Effector memory CD8-positive, alpha-beta T cell (primary cell): Measurements from ENCODE around the gene KRTAP10-11.
"Not testable (repeated sequence)": the region's sequence is repeated elsewhere in the genome, so short reads cannot be mapped to it uniquely, and the experiment has no call there.

Source experiments
- ATAC-seq: fragments of 150-1000 bp; cut with Tn5 transposase; replicated peaks from 2 replicates; pipeline ENCODE4 v1.10.0; 2021; ENCODE audit warnings: mild to moderate bottlenecking, moderate library complexity
- DNase-seq, 3 experiments: peaks; one replicate each; pipeline ENCODE4 v3.0.0; 2021
- H3K27ac Mint-ChIP-seq, 2 donors: one replicate each; pipeline ENCODE4 v1.8.0; 2022; ENCODE audit warnings: mild to moderate bottlenecking in 2 of 2, mixed read lengths in 2 of 2, moderate library complexity in 2 of 2
- H3K27me3 Mint-ChIP-seq, 2 donors: one replicate each; pipeline ENCODE4 v1.8.0; 2022; ENCODE audit warnings: mixed read lengths in 2 of 2
- H3K36me3 Mint-ChIP-seq: one replicate; pipeline ENCODE4 v1.8.0; 2022; ENCODE audit warnings: mild to moderate bottlenecking, moderate library complexity, mixed read lengths; ENCODE audit not compliant: insufficient read depth
- H3K4me1 Mint-ChIP-seq, 2 donors: one replicate each; pipeline ENCODE4 v1.8.0; 2022; ENCODE audit warnings: low read depth in 2 of 2, mixed read lengths in 2 of 2
- H3K4me3 Mint-ChIP-seq, 2 donors: one replicate each; pipeline ENCODE4 v1.8.0; 2022; ENCODE audit warnings: mild to moderate bottlenecking in 2 of 2, mixed read lengths in 2 of 2, moderate library complexity in 2 of 2
- H3K9me3 Mint-ChIP-seq, 2 donors: one replicate each; pipeline ENCODE4 v1.8.0; 2022; ENCODE audit warnings: mixed read lengths in 2 of 2

Gene KRTAP10-11

GRCh38 chr21:44637018-44637850 is 9.0 kb upstream of the KRTAP10-11 start, which contains the start of gene KRTAP10-10:
Gene KRTAP10-10 (plus strand): TSS chr21:44637356. CDS start chr21:44637418, 62 bp downstream.
- H3K27me3 Mint-ChIP-seq, result peaks cover 0 to 35% of the 10 kb centered on the region in 2 donors
- no peak within 1 kb of the TSS for H3K4me3 Mint-ChIP-seq
- DNase-seq, result no peak
- no peak for ATAC-seq
- peaks cover 2 to 24% of the 10 kb centered on the region in 2 donors for H3K9me3 Mint-ChIP-seq
- H3K27ac Mint-ChIP-seq, result no peak within 1 kb of the TSS
- peaks cover 0 to 3% of the 10 kb centered on the region in 2 donors for H3K4me1 Mint-ChIP-seq
- peaks cover 4% of the 10 kb centered on the region for H3K36me3 Mint-ChIP-seq

GRCh38 chr21:44637851-44638348 is 8.3 kb upstream of the KRTAP10-11 start:
- H3K27me3 Mint-ChIP-seq, result peaks cover 0 to 35% of the 10 kb centered on the region in 2 donors
- not testable (repeated sequence) for H3K36me3 Mint-ChIP-seq, ATAC-seq, H3K4me3 Mint-ChIP-seq, DNase-seq, H3K4me1 Mint-ChIP-seq, H3K27ac Mint-ChIP-seq
- H3K9me3 Mint-ChIP-seq, result peaks cover 2 to 23% of the 10 kb centered on the region in 2 donors

GRCh38 chr21:44638506-44639330 is 7.5 kb upstream of the KRTAP10-11 start:
- peak overlapping the region in 1 of 2 donors; percentile 23 for H3K27ac Mint-ChIP-seq
- ATAC-seq, H3K4me3 Mint-ChIP-seq, H3K36me3 Mint-ChIP-seq, DNase-seq, H3K4me1 Mint-ChIP-seq: not testable (repeated sequence)
- H3K9me3 Mint-ChIP-seq, result peaks cover 2 to 24% of the 10 kb centered on the region in 2 donors
- H3K27me3 Mint-ChIP-seq, result peaks cover 0 to 35% of the 10 kb centered on the region in 2 donors

- H3K4me3 Mint-ChIP-seq, result no peak overlapping the region
- peaks cover 6 to 30% of the 10 kb centered on the region in 2 donors for H3K9me3 Mint-ChIP-seq
- ATAC-seq (no peak), DNase-seq (no peak)
- peak overlapping the region in 1 of 2 donors; percentile 23 for H3K27ac Mint-ChIP-seq
- H3K36me3 Mint-ChIP-seq, result no peaks in the 10 kb centered on the region
- peaks cover 0 to 35% of the 10 kb centered on the region in 2 donors for H3K27me3 Mint-ChIP-seq
- peaks cover 0 to 3% of the 10 kb centered on the region in 2 donors for H3K4me1 Mint-ChIP-seq
These were observed 6.9 kb upstream of the KRTAP10-11 start for GRCh38 chr21:44639331-44639655.

GRCh38 chr21:44640761-44641160 is 5.5 kb upstream of the KRTAP10-11 start:
- DNase-seq (no peak), ATAC-seq (no peak)
- peaks cover 0 to 3% of the 10 kb centered on the region in 2 donors for H3K4me1 Mint-ChIP-seq
- H3K9me3 Mint-ChIP-seq, result peaks cover 14 to 38% of the 10 kb centered on the region in 2 donors
- no peaks in the 10 kb centered on the region for H3K36me3 Mint-ChIP-seq
- no peak overlapping the region for H3K4me3 Mint-ChIP-seq
- H3K27ac Mint-ChIP-seq, result no peak overlapping the region
- H3K27me3 Mint-ChIP-seq, result peaks cover 0 to 35% of the 10 kb centered on the region in 2 donors

GRCh38 chr21:44643741-44644310 is 2.4 kb upstream of the KRTAP10-11 start:
- no peak overlapping the region for H3K27ac Mint-ChIP-seq

GRCh38 chr21:44644878-44645277 is 1.3 kb upstream of the KRTAP10-11 start:
- Mint-ChIP-seq H3K4me1 (peaks cover 8 to 9% of the 10 kb centered on the region in 2 donors), H3K27me3 (peaks cover 0 to 13% of the 10 kb centered on the region in 2 donors), H3K9me3 (peaks cover 14 to 38% of the 10 kb centered on the region in 2 donors), H3K27ac (no peak overlapping the region), H3K4me3 (no peak overlapping the region), H3K36me3 (peaks cover 4% of the 10 kb centered on the region)
- ATAC-seq (no peak), DNase-seq (no peak)

More at GRCh38 chr21:44643741-44644310, 2.4 kb upstream of the KRTAP10-11 start:
- Mint-ChIP-seq H3K27me3 (peaks cover 0 to 23% of the 10 kb centered on the region in 2 donors), H3K9me3 (peaks cover 14 to 38% of the 10 kb centered on the region in 2 donors), H3K4me3 (no peak overlapping the region), H3K36me3 (no peaks in the 10 kb centered on the region), H3K4me1 (peaks cover 5 to 9% of the 10 kb centered on the region in 2 donors)
- DNase-seq (no peak), ATAC-seq (no peak)

- peaks cover 10 to 15% of the 10 kb centered on the region in 2 donors for H3K4me1 Mint-ChIP-seq
- peaks cover 4% of the 10 kb centered on the region for H3K36me3 Mint-ChIP-seq
- H3K4me3 Mint-ChIP-seq, result no peak overlapping the region
- DNase-seq (no peak), ATAC-seq (no peak)
- H3K9me3 Mint-ChIP-seq, result peaks cover 12 to 22% of the 10 kb centered on the region in 2 donors
- H3K27ac Mint-ChIP-seq, result peak overlapping the region in 1 of 2 donors; percentile 63
- peaks cover 0 to 8% of the 10 kb centered on the region in 2 donors for H3K27me3 Mint-ChIP-seq
These were observed 973 bp downstream of the KRTAP10-11 start for GRCh38 chr21:44647222-44647552.

GRCh38 chr21:44648557-44649311 is 2.5 kb downstream of the KRTAP10-11 start:
- DNase-seq (no peak), ATAC-seq (no peak)
- peak overlapping the region in 1 of 2 donors; percentile 67 for H3K27ac Mint-ChIP-seq
- peaks cover 0 to 8% of the 10 kb centered on the region in 2 donors for H3K27me3 Mint-ChIP-seq
- H3K4me1 Mint-ChIP-seq, result peaks cover 14 to 20% of the 10 kb centered on the region in 2 donors
- peaks cover 4% of the 10 kb centered on the region for H3K36me3 Mint-ChIP-seq
- H3K9me3 Mint-ChIP-seq, result peaks cover 12 to 14% of the 10 kb centered on the region in 2 donors
- H3K4me3 Mint-ChIP-seq, result no peak overlapping the region

GRCh38 chr21:44649521-44650100 is 3.4 kb downstream of the KRTAP10-11 start:
- Mint-ChIP-seq H3K36me3 (peaks cover 10% of the 10 kb centered on the region), H3K27ac (peak overlapping the region in 1 of 2 donors; percentile 67), H3K4me1 (peaks cover 22 to 29% of the 10 kb centered on the region in 2 donors), H3K27me3 (peaks cover 0 to 8% of the 10 kb centered on the region in 2 donors), H3K9me3 (peaks cover 5% of the 10 kb centered on the region in 2 donors), H3K4me3 (no peak overlapping the region)
- ATAC-seq (no peak), DNase-seq (no peak)

GRCh38 chr21:44650265-44650972 is 4.2 kb downstream of the KRTAP10-11 start:
- no peak for ATAC-seq
- H3K4me1 Mint-ChIP-seq, result peaks cover 24 to 35% of the 10 kb centered on the region in 2 donors
- H3K27ac Mint-ChIP-seq, result peak overlapping the region; percentile 30 to 67
- DNase-seq, result no peak
- H3K9me3 Mint-ChIP-seq, result no peaks in the 10 kb centered on the region
- H3K4me3 Mint-ChIP-seq, result no peak overlapping the region
- H3K27me3 Mint-ChIP-seq, result peaks cover 0 to 8% of the 10 kb centered on the region in 2 donors
- peaks cover 13% of the 10 kb centered on the region for H3K36me3 Mint-ChIP-seq
